ENCODE data around the gene GRB10. TPM values are rescaled to one million over a fixed set of nuclear protein-coding genes. Genes with fewer than 3 reads are reported as not detected.
"Not testable (repeated sequence)": the region's sequence is repeated elsewhere in the genome, so short reads cannot be mapped to it uniquely, and the experiment has no call there.

GRB10 gene
- total RNA-seq, 1 donor from 2014 or later: 91.1 TPM

DNA sequence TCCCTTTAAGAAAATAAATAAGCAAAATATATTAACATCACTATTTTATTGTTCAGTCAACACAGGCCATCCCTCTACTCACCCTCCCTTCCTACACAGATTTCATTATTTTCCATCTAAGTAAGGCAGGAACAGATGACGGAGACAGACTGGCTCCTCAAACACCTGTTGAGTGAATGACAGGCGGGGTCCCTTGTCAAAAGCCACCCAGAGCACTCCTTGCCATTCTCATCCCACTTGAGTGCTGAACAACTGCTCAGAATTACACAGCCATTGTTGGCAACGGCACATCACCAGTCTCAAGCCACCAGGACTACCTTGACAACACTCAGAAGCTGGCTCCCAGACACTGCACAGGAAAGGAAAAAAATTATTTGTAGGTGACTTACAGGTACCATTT lies 3.3 kb downstream of the GRB10 start:
- no peak for DNase-seq (ENCODE audit: low read depth, low spot score)

DNA sequence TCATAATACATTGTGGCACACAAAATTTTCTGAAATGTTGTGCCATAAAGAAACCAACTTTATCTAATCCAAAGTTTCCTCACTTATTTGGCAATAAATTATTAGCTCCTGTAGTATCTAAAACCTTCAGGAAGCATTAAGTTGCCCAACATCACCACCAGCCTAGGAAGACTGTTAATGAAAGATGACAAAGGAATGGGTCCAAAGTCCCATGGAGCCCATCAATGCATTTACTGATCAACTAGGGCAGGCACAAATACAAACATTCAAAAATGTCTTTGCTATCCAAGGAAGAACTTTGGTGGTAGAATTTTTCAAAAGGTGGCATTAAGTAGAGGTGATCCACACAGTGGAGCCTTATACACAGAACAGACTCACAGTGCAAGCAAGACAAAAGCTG lies 4.5 kb downstream of the GRB10 start:
- no peak for DNase-seq (ENCODE audit: low read depth, low spot score)

DNA sequence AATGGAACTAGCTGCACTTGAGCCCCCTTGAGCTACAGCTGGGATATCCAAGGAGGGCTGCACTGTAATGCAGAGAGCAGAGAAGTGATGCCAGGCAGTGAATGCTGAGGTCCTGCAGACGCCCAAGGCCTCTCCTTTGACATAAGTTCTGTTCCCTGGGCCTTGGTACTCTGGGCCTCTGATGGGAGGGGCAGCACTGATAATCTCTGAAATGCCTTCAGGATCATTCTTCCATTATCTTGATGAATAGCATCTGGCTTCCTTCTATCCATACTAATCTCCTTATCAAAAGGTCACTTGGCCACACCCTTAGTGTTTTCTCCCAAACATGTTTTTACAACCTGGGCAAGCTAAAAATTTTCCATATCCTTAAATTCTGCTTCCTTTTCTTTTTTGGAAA lies 6.9 kb downstream of the GRB10 start:
- DNase-seq (ENCODE audit: low read depth, low spot score): no peak

DNA sequence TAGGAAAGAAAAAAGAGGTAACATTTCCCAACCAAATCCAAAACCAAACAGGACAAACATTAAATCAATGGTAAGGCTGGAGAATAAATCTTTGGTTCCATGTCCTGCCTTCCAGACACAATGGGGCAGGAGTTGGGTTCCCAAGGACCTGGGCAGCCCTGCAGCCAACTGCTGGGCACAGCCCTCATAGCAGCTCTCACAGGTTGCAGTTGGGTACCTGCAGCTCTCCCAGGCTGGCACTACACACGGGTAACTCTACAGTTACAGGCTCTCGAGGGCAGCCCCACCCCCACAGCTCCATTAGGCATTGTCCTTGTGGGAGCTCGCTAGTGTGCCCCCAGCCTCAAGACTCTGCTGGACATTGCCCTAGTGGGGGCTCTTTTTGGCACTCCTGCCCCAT lies 7.5 kb downstream of the GRB10 start:
- no peak for DNase-seq (ENCODE audit: low read depth, low spot score)

DNA sequence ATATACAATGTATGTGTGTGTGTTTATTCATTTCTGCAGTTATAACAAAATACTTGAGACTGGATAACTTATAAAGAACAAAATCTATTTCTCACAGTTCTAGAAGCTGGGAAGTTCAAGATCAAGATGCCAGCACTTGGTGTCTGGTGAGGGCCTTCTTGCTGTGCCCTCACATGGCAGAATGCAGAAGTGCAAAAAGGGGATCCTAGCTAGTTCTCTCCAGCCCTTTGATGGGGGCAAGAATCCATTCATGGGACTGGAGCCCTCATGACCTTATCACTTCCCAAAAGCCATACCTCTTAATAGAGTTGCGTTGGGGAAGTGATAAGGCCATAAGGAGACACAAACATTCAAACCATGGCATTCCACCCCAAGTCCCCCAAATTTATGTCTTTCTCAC lies 8.4 kb downstream of the GRB10 start:
- DNase-seq (ENCODE audit: low read depth, low spot score): no peak

DNA sequence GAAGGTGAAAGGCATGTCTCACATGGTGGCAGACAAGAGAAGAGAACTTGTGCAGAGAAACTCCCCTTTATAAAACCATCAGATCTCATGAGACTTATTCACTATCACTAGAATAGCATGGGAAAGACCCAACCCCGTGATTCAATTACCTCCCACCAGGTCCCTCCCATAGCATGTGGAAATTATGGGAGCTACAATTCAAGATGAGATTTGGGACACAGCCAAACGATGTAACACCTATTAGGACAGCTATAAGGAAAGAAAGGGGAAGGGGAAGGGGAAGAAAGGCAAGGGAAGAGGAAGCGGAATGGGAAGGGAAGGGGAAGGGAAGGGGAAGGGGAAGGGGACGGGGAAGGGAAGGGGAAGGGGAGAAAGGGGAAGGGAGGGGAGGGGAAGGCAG lies 9.6 kb downstream of the GRB10 start:
- not testable (repeated sequence) for DNase-seq (ENCODE audit: low read depth, low spot score)

DNA sequence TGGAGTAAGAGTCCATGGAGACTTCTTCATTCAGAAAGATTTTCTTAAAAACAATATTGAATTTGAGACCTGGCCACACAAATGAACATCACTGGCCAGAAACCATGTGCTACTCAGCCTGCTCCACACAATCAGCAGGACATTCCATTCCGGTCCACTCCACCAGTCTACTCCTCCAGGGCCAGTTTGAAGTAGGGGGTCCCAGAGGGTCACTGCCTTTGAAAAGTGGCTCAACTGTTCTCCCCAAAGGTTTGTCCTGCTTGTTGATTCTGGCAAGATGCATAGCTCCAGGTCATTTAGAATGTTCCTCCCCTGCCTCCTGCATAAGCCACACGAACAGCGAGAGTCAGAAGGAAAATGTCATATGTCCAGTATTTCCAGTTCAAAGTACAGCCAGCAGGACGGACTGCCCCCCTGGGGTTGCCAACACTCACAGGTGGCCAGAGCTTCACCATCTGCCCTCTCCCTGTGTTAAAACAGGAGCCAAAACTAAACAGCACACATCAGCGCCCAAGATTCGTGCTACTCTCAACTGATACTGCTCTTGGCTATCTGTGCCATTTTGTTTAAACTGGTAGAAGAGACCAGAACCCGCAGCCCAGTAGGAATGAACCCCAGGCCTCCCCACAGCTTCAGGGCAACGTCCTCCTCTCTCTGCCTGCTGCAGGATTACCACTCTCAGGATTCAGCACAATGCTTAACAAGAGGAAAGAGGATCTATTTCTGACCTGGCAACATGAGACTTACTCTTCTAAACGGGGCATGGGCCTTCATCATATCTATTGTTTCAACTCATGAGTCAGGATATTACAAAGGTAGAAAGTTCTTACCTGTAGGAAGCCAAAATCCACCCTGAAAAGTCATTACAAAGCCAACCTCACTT lies 11.3 kb downstream of the GRB10 start:
- DNase-seq (ENCODE audit: low read depth, low spot score): no peak

DNA sequence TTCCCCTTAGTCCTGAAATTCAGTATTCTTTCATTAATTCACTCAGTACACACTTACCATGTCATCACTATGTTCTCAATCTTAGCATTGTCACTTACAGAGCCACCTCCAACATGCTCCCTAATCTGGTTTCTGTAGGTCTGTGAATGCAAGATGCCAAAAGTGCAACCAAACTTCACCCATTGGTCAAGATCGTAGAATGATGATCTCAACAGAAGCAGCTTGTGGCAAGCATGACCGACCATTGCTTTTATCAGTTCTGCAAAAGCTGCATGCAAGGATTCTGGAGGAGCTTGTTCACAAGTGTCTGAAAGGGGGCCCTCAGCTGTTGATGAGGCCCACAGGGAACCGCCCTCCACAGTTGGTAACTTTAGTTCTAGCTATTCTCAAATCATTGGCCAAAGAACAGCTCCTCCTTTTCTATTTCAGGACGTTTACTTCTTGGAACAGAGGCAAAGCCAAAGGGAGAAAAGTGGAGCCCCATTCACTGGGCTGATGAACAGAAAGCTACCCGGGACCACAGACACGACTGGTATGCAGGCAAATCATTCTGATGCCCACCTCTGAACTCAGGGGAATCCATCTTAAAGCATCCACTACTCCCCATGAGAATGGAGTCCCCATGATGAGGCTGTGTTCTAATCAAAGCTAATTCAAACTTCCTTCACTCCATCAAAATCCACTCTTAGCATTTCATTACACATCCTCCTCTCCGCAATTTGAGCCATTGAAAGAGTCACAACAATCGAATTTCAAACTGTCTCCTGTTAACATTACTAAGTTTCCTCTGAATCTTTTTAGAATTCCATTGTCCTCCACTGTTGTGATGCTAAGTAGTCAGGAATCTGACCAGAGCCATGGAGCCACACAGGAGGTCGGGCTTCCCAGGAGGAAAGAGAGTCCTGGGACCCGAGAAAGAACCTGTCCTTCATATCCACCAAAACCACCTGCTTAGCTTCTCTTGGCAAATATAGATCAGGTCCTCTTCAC lies 13.9 kb downstream of the GRB10 start:
- DNase-seq (ENCODE audit: low read depth, low spot score): no peak

DNA sequence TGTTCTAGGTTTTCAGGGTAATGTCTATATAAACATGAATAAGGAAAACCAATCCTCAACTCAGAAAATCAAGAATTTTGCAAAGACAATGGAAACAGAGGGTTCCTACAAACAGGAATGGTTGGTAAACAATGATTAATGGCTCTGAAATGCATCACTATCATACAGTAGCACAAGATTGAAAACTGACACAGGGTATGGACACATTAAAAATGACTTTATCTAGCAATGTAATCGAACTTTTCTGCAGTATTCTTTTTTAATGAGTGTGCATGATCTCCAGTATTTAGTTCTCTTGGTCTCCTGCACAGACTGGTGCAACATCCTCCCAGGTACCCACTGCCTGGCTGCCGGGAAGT lies 15.9 kb downstream of the GRB10 start:
- DNase-seq (ENCODE audit: low read depth, low spot score): no peak

DNA sequence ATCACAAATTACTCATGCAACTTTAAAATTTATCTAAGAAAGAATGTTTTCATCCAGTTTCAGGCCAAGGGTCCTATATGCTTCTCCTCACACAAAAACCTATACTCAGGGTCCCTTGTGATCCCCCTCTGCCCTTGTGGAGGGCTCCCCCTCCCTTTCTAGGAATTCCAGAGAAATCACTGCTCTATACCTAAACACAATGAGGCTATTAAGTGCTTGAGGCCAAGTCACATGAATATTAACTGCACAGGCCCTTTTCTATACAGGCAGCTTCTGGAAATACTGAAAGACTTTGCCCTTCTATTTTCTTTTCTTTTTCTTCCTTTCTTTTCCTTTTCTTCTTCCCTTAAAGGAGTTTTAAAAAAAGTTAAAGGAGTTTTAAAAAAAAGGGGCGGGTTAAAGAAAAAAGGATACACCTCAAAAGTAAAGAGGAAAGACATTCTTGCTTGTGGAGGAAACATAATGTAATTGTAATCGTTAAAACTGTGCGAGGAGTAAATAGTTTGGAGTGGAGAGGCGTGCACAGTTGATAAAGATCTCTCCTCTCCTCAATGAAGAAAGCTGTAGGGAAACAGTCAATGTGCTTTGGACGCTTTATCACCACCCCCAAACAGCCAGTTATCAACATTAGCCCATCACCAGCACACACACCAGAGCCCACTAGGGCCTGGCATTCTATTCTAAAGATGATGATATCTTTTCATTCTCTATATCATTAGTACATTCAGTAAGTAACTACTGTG lies 16.4 kb downstream of the GRB10 start:
- DNase-seq (ENCODE audit: low read depth, low spot score): no peak

DNA sequence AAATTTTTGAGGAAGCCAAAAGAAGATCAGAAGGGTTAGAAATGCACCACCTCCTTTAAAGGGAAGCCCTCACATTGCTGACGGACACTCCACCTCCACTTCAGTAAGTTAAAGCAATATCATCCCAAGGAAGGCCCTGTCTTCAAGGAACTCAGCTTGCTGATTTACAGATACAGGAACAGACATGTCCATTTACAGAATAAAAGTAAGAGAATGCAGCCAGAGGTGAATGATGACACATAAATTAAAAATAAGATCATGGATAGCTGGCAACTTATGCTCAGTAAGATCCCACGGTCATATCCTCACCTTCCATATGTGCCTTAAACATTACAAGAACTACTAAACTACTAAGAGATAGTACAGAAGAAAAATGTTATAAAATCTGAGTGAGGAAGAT lies 20.4 kb downstream of the GRB10 start:
- no peak for DNase-seq (ENCODE audit: low read depth, low spot score)

DNA sequence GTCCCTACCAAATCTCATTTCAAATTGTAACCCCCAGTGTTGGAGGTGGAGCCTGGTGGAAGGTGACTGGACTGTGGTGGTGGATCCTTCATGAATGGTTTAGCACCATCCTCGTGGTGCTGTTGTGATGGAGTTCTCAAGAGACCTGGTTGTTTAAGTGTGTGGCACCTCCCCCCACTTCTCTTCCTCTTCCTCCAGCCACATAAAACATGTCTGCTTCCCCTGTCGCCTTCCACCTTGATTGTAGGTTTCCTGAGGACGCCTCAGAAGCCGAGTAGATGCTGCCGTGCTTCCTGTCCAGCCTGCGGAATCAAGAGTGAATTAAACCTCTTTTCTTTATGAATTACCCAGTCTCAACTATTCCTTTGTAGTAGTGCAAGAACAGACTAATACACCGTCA lies 21.0 kb downstream of the GRB10 start:
- DNase-seq (ENCODE audit: low read depth, low spot score): no peak

DNA sequence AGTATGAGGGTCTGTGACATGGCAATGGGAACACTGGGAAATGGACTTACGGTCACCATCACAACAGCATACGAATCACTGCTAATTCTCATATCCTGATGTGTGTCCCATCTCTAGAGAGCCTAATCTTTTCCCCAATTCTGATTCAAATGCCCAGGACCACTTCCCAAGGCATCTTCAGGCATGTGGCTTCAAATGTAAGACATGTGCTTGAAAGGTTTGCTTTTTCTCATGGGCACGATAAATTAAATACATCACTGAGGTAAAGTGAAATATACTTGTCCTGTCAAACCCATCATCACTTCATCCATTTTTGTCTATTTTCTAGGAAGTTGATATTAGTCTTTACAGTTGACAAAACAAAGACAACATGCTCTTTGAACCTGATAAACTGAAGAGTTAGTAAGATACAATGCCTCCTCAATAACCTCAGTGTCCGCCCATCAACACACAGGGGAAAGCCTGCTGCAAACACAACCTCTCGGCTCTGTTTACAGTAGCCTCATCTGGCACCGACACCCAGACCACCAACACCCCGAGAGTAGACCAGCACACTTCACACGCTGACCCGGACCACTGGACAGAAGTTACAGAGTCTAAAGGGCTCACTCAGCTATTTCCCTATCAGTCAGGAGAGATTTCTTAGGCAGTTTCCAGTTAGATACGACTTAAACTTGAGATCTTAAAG lies 24.8 kb downstream of the GRB10 start:
- DNase-seq (ENCODE audit: low read depth, low spot score): no peak

DNA sequence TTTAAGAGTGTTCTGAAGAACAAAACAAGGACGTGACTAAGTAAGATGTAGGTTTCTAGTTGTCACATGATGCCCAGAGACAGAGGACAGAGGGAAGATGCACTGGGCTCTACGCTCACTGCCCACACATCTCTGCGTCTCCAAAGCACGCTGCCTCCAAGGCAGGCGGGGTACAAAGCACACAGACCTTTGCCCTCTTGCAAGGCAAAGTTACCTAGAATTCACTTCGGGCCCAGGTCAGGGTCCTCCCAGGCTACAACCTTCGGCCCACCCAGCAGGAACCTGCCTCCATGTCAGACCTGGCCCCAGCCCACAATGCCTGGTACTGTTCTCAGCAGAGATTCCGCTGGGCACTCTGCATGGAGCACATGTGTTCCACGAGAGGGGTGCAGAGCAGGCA lies 26.5 kb downstream of the GRB10 start:
- no peak for DNase-seq (ENCODE audit: low read depth, low spot score)

DNA sequence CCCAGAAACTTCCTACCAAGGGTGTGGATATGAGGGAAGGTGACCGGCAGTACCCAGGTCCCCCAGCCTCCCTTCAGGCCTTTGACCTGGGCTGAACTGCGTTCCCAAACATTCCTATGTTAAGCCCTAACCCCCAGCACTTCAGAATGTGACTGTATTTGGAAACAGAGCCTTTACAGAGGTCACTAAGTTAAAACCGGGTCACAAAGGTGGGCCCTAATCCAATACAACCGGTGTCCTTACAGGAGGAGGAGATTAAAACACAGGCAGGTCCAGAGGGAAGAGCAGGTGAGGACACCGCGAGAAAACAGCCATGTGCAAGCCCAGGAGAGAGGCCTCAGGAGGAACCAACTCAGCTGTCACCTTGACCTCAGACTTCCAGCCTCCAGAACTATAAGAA lies 28.0 kb downstream of the GRB10 start:
- no peak for DNase-seq (ENCODE audit: low read depth, low spot score)

DNA sequence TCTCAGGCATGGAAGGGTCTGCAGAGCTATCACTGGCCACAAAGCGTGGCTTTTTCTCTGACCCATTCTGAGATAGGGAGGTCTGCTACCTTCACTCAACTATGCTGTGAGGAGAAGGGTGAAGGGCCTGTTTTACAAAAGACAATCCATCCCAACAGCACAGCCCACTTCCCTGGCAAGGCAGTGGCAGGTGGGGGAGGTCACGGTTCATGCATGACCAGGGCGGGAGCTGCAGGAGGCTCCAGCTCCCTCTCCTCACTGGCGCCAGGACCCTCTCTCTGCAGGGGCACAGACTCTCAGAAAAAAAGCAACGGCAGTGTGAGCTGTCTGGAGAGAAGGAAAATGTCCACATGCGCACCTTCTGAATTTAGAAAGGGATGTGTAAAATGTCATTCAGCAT lies 28.5 kb downstream of the GRB10 start:
- no peak for DNase-seq (ENCODE audit: low read depth, low spot score)

DNA sequence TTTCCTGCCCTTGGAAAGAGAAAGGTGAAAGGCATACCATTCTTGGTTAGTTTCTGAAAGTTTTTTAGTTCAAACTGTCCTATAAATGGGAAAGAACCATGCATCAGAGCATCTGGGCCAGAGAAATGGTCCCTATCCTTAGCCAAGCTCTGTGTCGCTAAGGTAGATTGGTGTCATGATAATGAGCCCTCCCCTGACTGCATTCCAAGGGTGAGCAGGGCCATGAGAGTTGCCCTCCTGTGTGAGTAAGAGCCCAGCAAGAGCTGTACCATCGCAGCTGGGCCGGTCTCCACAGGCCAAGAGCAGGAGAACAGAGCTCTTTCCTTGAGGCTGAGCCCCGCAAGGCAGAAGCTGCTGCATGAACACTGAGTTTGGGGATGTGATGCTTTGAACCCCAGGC lies 30.3 kb downstream of the GRB10 start:
- no peak for DNase-seq (ENCODE audit: low read depth, low spot score)

DNA sequence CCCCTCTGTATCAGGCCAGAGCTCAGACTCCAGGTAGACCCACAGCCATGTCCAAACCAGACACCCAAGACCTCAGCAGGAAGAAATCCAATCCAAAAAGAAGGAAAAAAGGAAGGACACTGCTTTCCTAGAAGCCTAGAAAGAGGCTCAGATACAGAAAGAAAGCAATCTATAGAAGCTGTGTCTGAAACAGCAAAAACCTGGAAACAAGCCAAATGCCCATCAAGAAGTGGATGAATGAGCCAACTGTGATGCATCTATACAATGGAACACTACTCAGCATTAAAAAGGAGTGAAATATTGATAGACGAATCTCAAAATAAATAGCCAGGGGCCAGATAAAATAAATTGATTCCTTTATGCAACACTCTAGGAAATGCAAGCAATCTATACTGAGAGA lies 31.6 kb downstream of the GRB10 start:
- no peak for DNase-seq (ENCODE audit: low read depth, low spot score)

DNA sequence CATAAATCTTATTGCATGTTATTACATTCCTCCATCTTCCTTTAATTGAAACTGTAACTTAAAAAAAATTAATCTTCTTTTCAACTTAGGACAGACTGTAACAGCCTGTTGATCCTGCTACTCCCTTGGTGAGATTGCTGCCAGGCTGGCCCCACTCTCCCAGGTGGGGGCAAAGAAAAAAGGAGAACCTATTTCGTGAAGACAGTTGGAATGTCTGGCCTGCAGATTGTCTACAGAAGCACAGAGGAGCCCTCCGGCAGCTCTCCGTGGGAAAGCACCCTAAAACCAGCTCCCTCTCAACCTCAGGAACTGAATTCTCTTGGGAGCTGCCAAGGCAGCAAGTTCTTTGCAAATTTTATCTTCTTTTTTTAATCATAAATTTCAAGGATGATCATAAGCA lies 32.8 kb downstream of the GRB10 start:
- no peak for DNase-seq (ENCODE audit: low read depth, low spot score)

DNA sequence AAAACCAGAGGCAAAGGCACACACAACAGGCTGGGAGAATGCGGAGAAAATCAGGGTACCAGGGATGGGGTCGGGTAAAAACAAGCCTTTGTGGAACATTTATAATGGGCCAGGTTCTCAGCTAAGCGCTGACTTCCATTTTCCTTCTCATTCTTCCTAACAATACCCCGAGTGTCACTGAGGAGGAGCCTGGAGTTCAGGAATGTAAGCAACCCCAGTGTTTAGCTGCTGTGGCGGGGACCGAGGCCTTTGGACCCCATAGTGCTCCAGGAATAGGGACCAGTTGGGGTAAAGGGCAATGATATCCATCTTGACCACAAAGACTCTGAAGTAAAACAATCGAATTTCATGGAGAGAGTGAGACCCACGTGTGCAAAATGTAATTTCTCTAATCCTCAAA lies 34.2 kb downstream of the GRB10 start:
- DNase-seq (ENCODE audit: low read depth, low spot score): no peak

DNA sequence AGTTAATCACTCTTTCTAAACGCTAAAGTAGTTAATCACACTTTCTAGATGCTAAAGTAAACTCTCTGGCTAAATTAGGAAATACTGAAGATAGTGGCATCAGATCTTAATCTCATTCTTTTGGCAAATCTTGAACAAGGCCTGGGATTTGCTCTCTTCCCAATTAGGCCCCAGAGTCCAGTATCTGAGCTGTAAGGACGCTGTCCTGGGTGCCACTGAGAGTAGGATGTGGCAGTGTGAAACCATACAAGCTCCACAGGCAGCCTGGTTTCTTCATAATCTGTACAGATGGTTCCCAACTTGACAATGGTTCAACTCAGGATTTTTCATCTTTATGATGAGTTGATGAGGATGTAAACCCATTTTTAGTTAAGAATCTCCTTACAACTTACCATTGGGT lies 36.9 kb downstream of the GRB10 start:
- DNase-seq (ENCODE audit: low read depth, low spot score): no peak
